ENCODE results near the gene PCED1B.
"Not testable (repeated sequence)": the region's sequence is repeated elsewhere in the genome, so short reads cannot be mapped to it uniquely, and the experiment has no call there.

Gene PCED1B

GRCh38 chr12:47178014-47178413 is 98.6 kb downstream of the PCED1B start:
- DNase-seq, result no peak

GRCh38 chr12:47182164-47182938 is 102.9 kb downstream of the PCED1B start:
- peak; percentile 26 for DNase-seq

- no peak for DNase-seq
Measured at GRCh38 chr12:47184229-47184628, 104.8 kb downstream of the PCED1B start.

- DNase-seq, result no peak
Measured at GRCh38 chr12:47184813-47185212, 105.4 kb downstream of the PCED1B start.

GRCh38 chr12:47186246-47186645 is 106.8 kb downstream of the PCED1B start:
- DNase-seq, result no peak

GRCh38 chr12:47188576-47189441 is 109.4 kb downstream of the PCED1B start:
- DNase-seq, result no peak

GRCh38 chr12:47189728-47190127 is 110.3 kb downstream of the PCED1B start:
- no peak for DNase-seq

GRCh38 chr12:47190271-47190750 is 110.9 kb downstream of the PCED1B start:
- no peak for DNase-seq

GRCh38 chr12:47190905-47191304 is 111.5 kb downstream of the PCED1B start:
- no peak for DNase-seq

- DNase-seq, result no peak
Measured at GRCh38 chr12:47192051-47192450, 112.6 kb downstream of the PCED1B start.

- no peak for DNase-seq
Measured at GRCh38 chr12:47193066-47193465, 113.6 kb downstream of the PCED1B start.

GRCh38 chr12:47194501-47194900 is 115.1 kb downstream of the PCED1B start:
- DNase-seq, result peak; percentile 51

GRCh38 chr12:47200446-47200845 is 121.0 kb downstream of the PCED1B start:
- DNase-seq, result no peak

- not testable (repeated sequence) for DNase-seq
Measured at GRCh38 chr12:47201190-47201589, 121.8 kb downstream of the PCED1B start.

GRCh38 chr12:47202176-47202575 is 122.8 kb downstream of the PCED1B start:
- no peak for DNase-seq

- DNase-seq, result peak; percentile 69
Measured at GRCh38 chr12:47205532-47206449, 126.4 kb downstream of the PCED1B start.

GRCh38 chr12:47206450-47207339 is 127.3 kb downstream of the PCED1B start:
- peak; percentile 41 for DNase-seq

- DNase-seq, result peak; percentile 99
Measured at GRCh38 chr12:47207340-47207717, 127.9 kb downstream of the PCED1B start.

GRCh38 chr12:47207829-47208248 is 128.4 kb downstream of the PCED1B start:
- peak; percentile 63 for DNase-seq

GRCh38 chr12:47209014-47209413 is 129.6 kb downstream of the PCED1B start:
- DNase-seq, result no peak

GRCh38 chr12:47210776-47211175 is 131.4 kb downstream of the PCED1B start:
- no peak for DNase-seq

- DNase-seq, result no peak
Measured at GRCh38 chr12:47212701-47213039, 133.2 kb downstream of the PCED1B start.
